Measurements from ENCODE around the gene MMP12. TPM values are rescaled to one million over a fixed set of nuclear protein-coding genes. Genes with fewer than 3 reads are reported as not detected.
"Not testable (repeated sequence)": the region's sequence is repeated elsewhere in the genome, so short reads cannot be mapped to it uniquely, and the experiment has no call there.

Gene MMP12
- total RNA-seq, 1 donor: 3.0 TPM

GRCh38 chr11:102879801-102880200, 5.0 kb upstream of the MMP12 start:
- H3K4me3 ChIP-seq (ENCODE audit: low read depth, low read length): no peak overlapping the region
- no peak for TF ChIP-seq CTCF (IDR thresholded peaks at IDR 0.05; ENCODE audit: insufficient read depth, low read depth, low read length)
- DNase-seq (ENCODE audit: low read depth): no peak

DNA sequence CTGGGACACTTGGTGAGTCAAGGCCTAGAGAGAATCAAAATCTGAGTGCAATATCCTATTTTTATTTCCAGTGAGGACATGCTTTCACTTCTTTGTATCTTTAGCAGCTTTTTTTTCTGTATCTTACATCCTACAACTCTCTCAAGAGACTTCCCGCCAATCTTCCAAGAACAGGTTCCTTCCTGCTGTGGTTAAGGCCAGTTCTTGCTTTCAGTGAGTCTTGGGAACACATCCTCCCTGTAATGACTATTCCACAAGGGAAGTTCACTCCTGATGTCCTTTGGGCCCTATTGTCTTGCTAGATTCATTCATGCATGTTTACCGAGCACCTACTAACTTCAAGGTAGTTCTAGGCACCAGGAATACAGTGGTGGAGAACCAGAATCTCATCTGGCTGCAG, 3.8 kb upstream of the MMP12 start:
- no peak for TF ChIP-seq CTCF (IDR thresholded peaks at IDR 0.05; ENCODE audit: insufficient read depth, low read depth, low read length)
- no peak overlapping the region for H3K4me3 ChIP-seq (ENCODE audit: low read depth, low read length)
- no peak for DNase-seq (ENCODE audit: low read depth)

DNA sequence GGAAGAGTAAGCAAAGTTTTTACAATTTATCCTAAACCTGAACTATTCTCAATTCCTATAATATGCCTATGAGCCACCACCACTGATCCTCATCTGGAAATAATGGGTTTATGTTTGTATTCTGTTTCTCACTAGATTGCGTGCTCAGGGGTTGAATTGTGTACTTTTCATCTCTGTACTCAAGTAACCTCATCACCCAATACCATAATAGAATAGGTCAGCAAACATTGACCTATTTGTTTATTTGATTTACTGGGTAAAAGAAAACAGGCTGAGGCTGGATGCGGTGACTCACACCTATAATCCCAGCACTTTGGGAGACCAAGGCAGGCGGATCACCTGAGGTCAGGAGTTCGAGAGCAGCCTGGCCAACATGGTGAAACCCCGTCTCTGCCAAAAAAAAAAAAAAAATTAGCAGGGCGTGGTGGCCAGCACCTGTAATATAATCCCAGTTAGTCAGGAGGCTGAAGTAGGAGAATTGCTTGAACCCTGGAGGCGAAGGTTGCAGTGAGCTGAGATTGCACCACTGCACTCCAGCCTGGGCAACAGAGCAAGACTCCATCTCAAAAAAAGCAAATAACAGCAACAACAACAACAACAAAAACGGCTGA, 5.3 kb downstream of the MMP12 start:
- peak; percentile 29 for DNase-seq (ENCODE audit: low read depth)
- not testable (repeated sequence) for H3K4me3 ChIP-seq (ENCODE audit: low read depth, low read length)

DNA sequence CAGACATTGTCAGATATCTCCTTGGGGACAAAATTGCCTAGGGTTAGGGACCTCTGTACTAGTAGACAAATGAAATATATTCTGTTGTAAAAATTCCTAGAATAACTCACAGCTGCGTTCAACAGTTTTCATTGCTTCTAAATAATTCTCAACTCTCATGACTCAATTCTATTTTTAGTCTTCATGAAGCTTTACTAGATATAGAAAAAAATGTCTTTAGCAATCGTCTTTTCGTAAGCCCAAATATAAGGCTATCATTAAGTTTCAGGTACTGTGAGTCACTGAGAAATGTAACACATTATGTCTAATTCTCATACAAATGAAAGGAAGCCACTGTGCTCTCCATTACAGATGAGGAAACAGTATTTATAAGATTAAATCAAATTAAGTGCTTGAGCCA, 6.4 kb downstream of the MMP12 start:
- no peak for TF ChIP-seq CTCF (IDR thresholded peaks at IDR 0.05; ENCODE audit: insufficient read depth, low read depth, low read length)
- H3K4me3 ChIP-seq (ENCODE audit: low read depth, low read length): no peak overlapping the region
- peak; percentile 44 for DNase-seq (ENCODE audit: low read depth)

DNA sequence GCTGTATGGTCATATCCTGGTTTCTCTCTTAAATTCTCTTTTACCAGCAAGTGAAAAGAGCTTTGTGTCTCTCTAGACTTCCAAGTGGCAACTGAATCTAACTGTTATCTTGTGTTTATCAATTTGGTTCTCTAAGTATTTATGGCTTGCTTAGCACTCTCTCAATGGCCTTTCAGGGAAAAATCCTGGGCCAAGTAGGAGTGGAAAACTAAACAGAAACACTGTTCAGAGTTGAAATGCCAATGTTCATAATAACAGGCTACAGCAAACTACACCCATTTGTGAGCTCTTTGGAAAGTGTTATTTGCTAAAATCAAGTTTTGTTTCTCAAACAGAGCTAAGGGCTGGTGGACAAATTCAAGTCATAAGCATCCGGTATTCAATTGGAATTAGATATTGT, 10.1 kb downstream of the MMP12 start:
- TF ChIP-seq CTCF (IDR thresholded peaks at IDR 0.05; ENCODE audit: insufficient read depth, low read depth, low read length): no peak
- no peak overlapping the region for H3K4me3 ChIP-seq (ENCODE audit: low read depth, low read length)
- peak; percentile 27 for DNase-seq (ENCODE audit: low read depth)

DNA sequence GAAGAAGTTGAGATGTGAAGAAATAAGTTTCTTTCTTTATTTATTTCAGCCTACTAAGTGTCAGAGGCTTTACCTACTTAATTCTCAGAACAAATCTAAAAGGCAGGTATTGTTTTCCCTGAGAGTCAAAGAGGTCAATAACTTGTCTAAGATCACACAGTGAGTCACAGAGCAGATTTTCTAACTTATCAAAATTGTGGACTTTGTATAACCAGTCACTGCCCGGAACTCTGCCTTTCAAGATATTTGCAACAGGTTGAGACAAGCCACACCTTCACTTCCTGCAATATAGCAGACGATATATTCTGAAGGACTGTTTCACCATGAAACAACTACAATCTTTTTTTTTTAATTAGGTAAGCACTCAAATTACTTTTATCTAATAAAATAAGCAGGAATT, 20.8 kb downstream of the MMP12 start:
- TF ChIP-seq CTCF (IDR thresholded peaks at IDR 0.05; ENCODE audit: insufficient read depth, low read depth, low read length): no peak
- DNase-seq (ENCODE audit: low read depth): no peak
- no peak overlapping the region for H3K4me3 ChIP-seq (ENCODE audit: low read depth, low read length)

GRCh38 chr11:102853055-102853454, 21.7 kb downstream of the MMP12 start:
- no peak overlapping the region for H3K4me3 ChIP-seq (ENCODE audit: low read depth, low read length)
- TF ChIP-seq CTCF (IDR thresholded peaks at IDR 0.05; ENCODE audit: insufficient read depth, low read depth, low read length): no peak
- no peak for DNase-seq (ENCODE audit: low read depth)

Data from fibroblast of villous mesenchyme (primary cell).